CD4-positive, alpha-beta T cell treated with Interleukin-6 at 100 ng/mL for 8 hours (primary cell): ENCODE results near the gene FBRSL1.

ENCODE experiments used
- DNase-seq: peaks from one replicate; pipeline ENCODE4 v3.0.0-alpha.2; 2020; ENCODE audit warnings: mixed read lengths, low spot score

The FBRSL1 gene

DNA sequence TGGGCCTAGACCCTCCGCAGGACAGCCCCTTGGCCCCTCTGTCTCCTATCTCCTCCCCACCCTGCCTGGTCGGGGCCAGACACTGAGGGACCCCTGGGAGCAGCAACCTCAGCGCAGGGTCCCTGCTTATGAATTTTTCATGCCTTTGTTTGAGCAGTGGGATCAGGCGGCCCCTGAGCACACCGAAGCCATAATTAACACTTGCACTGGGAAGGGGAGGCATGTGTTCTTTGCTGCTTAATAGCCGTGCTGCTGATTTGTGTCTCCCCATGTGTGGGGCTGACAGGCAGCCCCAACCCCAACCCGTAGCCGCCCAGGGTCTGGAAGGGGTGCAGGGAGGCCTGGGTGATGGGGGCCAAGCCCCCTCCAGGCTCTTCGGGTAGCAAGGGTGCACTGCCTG is 52.7 kb downstream of the FBRSL1 start:
- no peak for DNase-seq

DNA sequence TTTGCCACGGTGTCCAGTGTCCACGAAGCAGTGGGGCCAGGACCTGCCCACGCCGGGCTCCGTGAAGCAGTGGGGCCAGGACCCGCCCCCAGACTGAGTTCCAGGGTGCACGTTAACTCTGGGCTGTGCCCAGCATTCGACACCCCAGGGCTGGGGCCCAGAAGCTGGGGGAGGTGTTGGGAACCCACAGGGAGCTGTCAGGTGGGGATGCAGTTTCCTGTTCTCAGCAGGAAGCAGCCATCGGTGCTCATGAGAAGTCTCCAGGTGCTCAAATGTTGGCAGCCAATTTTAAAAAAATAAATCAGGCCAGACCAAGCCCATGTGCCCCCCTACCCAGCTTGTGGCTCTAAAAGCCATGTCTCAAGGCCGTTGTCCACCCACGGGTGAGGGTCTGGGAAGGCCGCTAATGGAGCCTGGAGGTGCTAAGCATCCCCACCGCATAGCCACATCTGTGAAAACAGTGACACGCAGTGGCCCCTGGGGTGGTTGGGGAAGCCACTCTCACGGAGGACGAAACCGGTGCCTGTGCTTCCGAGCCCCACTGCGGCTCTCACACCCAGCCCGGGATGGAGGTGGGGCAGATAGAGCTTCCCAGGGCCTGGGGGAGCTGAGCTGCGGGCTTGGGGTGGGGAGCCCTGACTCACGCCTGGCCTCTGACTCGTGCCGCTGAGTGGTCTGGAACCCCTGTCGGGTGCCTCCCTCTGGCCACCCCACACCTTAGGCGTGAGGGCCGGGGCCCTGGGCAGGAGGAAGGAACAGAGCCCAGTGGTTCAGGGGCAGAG is 53.5 kb downstream of the FBRSL1 start:
- DNase-seq, result no peak

GRCh38 chr12:132544080-132544397 is 54.1 kb downstream of the FBRSL1 start:
- DNase-seq, result no peak

- DNase-seq, result no peak
Observed at GRCh38 chr12:132544498-132544897, 54.5 kb downstream of the FBRSL1 start.

GRCh38 chr12:132545164-132545953 is 55.4 kb downstream of the FBRSL1 start:
- no peak for DNase-seq

DNA sequence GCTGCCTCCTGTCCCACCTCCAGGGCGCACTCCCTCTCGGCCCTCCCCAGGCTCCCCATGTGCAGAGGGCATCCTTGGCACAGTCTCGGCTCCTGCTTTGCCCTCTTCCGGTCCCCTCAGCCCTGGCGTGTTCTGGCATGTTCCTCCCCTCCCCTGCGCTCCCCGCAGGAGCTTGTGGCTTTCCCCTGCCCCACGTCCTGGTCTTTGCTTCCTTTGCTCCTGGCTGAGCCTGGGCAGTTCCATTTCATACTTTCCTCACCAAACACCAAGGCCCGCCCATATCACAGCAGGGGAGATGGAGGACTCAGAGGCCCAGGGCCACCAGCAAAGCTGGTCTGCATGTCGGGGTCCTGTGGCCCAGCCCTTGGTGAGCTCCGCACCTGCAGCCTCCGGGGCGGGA is 56.0 kb downstream of the FBRSL1 start:
- no peak for DNase-seq

DNA sequence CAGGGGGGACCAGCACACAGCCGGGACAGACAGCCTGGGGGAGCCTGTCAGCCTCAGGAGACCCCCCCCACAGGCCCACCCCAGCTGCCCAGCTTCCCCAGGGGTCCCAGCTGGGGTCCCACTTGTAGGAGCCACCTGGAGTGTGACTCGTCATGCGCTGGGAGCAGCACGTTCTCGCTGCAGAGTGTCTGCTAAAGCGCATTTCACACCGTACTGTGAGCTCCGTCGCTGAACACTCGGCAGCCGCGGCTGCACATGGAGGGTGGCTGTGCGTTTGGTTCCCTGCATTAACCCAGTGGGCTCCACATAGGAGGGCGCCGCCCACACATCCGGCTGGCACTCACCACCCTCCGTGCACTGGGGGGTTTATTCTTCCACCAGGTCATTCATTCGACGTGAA is 56.7 kb downstream of the FBRSL1 start:
- no peak for DNase-seq

GRCh38 chr12:132547205-132547740 is 57.3 kb downstream of the FBRSL1 start:
- no peak for DNase-seq

DNA sequence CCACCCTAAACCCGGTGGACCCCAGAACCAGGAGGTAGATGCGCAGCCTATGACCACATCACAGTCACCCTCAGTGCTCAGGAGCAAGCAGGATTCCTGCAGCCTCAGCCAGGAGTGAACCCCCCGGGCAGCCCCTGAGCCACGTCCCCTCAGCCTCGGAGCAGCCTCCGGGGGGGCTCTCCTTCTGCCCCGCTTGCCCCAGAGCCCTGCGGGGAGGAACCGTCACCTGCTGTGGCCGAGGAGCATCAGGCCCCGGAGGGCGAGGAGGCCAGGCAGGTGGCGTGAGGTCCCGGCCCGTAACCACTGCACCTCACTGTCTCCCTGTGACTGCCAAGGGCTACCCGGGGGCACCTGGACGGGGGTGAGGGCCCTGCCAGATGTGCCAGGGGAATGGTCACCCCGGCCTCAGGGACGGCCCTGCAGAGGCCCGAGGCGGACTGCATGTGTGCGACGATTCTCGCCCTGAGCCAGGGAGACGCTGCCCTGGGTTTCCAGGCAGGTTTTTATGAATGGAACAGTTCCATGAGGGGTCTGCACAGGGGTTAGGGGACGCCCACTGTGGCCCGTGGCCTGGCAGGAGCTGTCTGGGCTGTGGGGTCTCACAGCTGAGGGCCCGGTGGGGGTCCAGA is 58.6 kb downstream of the FBRSL1 start:
- no peak for DNase-seq

DNA sequence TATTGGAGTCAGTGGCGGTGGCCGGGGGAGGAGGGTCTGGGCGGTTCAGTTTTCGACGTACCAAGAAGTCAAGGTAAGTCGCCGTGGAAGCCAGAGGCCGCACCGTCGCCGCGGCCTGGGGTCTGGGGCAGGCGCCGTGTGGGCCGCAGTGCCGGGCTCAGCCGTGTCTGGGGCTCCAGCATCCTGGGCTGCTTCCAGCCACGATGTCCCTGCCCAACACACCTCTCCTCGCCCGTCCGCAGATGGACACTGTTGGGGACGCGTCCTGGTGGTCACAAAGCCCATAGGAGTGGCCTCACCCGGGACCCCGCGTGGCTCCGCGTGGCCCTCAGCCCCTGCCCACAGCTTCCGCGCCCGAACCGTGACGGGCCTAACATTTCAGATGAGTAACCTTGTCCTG is 59.1 kb downstream of the FBRSL1 start:
- no peak for DNase-seq

- no peak for DNase-seq
Observed at GRCh38 chr12:132550014-132550802, 60.3 kb downstream of the FBRSL1 start.

DNA sequence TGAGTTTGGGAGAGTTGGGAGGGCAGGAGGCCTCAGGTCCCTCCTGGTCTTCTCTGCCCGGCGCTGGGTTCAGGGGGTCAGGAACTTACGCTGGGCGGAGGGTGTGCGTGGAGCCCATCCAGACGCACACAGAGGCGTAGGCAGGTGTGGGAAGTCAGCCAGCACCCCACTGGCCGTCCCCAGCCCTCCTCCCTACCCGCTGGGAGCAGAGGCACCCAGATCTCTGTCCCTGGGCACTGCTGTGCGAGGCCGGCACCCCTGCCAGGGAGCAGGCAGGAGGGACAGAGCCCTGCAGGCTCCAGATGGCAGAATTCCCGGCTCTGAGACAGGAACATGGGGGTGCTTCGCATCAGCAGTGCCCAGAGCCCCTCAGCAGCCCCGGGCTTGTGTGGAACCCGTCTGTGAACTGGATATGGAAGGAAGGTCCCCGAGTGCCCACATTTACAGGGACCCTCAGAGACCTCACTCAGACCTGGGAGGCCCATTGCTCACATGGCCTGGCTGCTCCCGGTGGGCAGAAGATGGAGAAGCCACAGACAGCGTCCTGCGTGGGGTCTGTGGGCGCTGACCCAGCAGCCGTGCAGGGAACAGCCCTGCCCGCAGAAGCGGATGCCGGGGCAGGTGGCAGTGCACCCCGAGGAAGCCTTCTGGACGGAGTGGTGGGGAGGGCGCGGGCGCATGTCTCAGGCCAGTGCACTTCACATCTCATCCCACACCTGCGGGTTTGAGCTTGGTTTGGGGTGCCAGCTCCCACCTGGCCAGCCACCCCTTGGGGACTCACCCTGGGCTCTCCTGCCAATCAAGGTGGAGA is 61.1 kb downstream of the FBRSL1 start:
- DNase-seq, result no peak

- DNase-seq, result no peak
Observed at GRCh38 chr12:132551641-132552031, 61.7 kb downstream of the FBRSL1 start.

- DNase-seq, result no peak
Observed at GRCh38 chr12:132554845-132555630, 65.1 kb downstream of the FBRSL1 start.

DNA sequence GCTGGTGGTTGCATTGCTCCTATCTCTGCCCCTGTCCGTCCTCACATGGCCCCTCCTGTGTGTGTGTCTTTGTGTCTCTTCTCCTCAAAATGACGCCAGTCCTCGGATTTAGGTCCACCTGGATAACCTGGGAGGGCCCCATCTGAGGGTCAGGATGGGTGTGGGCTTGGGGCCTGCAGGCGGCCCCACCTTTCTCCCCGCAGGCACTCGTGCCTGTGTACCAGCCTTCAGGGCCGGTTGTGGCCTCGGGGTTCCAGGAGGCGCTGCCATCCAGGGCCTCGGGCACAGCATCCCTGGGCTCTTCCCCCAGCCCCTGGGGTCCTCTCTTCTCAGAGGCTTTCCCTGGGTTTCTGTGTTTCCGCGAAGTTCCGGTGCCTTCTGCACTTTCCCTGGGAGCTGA is 65.7 kb downstream of the FBRSL1 start:
- DNase-seq, result no peak

DNA sequence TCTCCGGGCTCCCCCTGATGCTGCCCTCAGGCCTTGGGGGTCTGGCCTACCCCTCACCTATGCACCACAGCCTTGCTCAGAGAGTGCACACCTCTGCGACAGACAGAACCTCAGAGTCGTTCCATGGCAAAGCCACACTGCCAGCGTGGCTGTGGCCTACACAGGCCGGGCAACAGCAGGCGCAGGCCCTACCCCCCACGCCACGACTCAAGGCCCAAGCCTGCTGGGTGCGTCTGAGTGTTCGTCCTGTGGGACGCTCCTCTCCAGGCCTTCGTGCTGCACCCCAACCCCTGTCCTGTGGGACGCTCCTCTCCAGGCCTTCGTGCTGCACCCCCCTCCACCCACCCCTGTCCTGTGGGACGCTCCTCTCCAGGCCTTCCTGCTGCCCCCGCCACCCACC is 66.3 kb downstream of the FBRSL1 start:
- no peak for DNase-seq

DNA sequence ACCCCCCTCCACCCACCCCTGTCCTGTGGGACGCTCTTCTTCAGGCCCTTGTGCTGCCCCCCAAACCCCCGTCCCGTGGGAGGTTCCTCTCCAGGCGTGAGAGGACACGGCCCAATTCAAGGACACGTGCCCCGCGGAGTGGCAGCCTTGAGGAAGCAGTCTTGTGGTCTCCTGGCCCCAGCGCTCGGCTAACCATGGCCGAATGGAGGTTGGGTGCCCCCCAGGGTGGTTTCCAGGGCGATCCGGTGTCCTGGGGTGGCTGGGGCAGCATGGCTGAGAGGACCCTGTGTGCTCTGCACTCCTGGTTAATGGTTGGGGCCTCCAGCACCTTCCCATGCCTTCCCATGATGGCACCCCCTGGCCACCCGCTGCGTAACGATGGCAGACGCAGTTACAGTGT is 66.8 kb downstream of the FBRSL1 start:
- no peak for DNase-seq

- no peak for DNase-seq
Observed at GRCh38 chr12:132557291-132558015, 67.5 kb downstream of the FBRSL1 start.

DNA sequence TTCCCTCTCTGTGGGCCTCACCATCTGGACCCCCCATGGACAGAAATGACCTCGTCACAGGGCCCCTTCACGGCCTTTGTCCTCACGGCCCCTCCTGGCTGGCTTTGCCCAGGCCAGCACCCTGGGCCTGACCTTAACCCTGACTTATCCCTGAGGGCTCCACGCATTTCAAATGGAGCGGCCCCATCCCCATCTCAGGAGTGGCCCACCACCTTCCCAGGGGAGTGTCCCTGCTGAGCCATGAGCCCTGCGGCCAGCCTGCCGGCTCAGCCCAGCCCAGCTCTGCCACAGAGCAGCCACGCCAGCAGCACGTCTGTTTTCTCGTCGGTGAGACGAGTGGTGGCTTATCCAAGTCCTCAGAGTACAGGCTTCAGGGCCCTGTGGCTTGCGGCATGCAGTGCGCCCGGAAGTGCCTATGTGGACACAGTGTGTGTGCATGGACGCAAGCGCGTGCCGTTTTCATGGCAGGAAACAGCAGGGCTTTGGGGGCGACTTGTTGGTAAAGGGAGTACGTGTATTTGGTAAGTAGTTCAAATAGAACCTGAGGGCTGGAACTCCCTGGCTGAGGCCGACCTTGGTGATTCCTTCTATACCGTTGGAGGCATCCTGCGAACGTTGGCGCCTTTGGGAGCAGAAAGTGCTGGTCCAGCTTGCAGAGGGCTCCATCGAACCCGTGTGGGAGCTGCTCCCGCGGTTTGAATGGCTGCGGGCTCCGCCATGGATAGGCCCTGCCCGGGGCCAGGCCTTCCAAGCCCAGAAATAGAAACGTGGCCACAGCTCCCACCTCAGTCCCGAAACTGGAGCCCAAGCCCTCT is 68.3 kb downstream of the FBRSL1 start:
- DNase-seq, result no peak
